Ascending aorta (tissue), 2 donors: ENCODE measurements around the gene PTGES. TPM values are rescaled to one million over a fixed set of nuclear protein-coding genes. Genes with fewer than 3 reads are reported as not detected.
"Not testable (repeated sequence)": the region's sequence is repeated elsewhere in the genome, so short reads cannot be mapped to it uniquely, and the experiment has no call there.

ENCODE experiments used
- DNase-seq, 2 donors: peaks; one replicate each; pipeline ENCODE4 v3.0.0-alpha.2; 2019; ENCODE audit warnings: low spot score in 2 of 2
- H3K27ac ChIP-seq, 2 donors: fragments of 200-600 bp; sonication (generic); one replicate each; pipeline ENCODE4 v1.5.1; 2016 to 2017; ENCODE audit warnings: mild to moderate bottlenecking in 1 of 2
- H3K27me3 ChIP-seq: fragments of 200-600 bp; sonication (generic); one replicate; pipeline ENCODE4 v1.5.1; 2017
- H3K36me3 ChIP-seq, 2 donors: fragments of 200-600 bp; sonication (generic); one replicate each; pipeline ENCODE4 v1.5.1; 2016
- H3K4me1 ChIP-seq, 2 donors: fragments of 200-600 bp; sonication (generic); one replicate each; pipeline ENCODE4 v1.5.1; 2016 to 2017; ENCODE audit warnings: mild to moderate bottlenecking in 1 of 2
- H3K4me3 ChIP-seq, 2 donors: fragments of 200-600 bp; sonication (generic); one replicate each; pipeline ENCODE4 v1.5.1; 2016 to 2017; ENCODE audit warnings: mild to moderate bottlenecking in 1 of 2
- H3K9me3 ChIP-seq, 2 donors: fragments of 200-600 bp; sonication (generic); one replicate each; pipeline ENCODE4 v1.5.1; 2016
- intact Hi-C: fragments of 100-400 bp; cut with DNase I; formaldehyde crosslinking; loops from one replicate; pipeline ENCODE4 v1.15.1; 2023
- total RNA-seq: library from RNA; depleted of rRNA; stranded (reverse); fragments of >200 nt; gene quantifications from one replicate; pipeline ENCODE4 v1.1.0, GENCODE V29; 2016
- TF ChIP-seq, protein P1 (sequence below), 3 experiments: fragments of 200-600 bp in 2 of 3; fragments of 450-650 bp in 1 of 3; sonication (generic) in 2 of 3; IDR thresholded peaks; one replicate each; pipeline ENCODE4 v1.5.1; 2016 to 2019; ENCODE audit warnings: antibody characterized with exemption in 3 of 3, mild to moderate bottlenecking in 1 of 3, moderate library complexity in 1 of 3

The PTGES gene
- total RNA-seq, 1 donor from 2014 or later, result 8.9 TPM

- TF ChIP-seq, protein P1, sequence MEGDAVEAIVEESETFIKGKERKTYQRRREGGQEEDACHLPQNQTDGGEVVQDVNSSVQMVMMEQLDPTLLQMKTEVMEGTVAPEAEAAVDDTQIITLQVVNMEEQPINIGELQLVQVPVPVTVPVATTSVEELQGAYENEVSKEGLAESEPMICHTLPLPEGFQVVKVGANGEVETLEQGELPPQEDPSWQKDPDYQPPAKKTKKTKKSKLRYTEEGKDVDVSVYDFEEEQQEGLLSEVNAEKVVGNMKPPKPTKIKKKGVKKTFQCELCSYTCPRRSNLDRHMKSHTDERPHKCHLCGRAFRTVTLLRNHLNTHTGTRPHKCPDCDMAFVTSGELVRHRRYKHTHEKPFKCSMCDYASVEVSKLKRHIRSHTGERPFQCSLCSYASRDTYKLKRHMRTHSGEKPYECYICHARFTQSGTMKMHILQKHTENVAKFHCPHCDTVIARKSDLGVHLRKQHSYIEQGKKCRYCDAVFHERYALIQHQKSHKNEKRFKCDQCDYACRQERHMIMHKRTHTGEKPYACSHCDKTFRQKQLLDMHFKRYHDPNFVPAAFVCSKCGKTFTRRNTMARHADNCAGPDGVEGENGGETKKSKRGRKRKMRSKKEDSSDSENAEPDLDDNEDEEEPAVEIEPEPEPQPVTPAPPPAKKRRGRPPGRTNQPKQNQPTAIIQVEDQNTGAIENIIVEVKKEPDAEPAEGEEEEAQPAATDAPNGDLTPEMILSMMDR (IDR thresholded peaks at IDR 0.05), result no peak
- no peaks in the 10 kb centered on the region for H3K36me3 ChIP-seq
- H3K27ac ChIP-seq, result no peak overlapping the region
- H3K9me3 ChIP-seq, result no peaks in the 10 kb centered on the region
- intact Hi-C loops, result no loop called here
- H3K4me3 ChIP-seq, result no peak overlapping the region
- H3K4me1 ChIP-seq, result no peaks in the 10 kb centered on the region
- no peak for DNase-seq
- no peaks in the 10 kb centered on the region for H3K27me3 ChIP-seq
Measured at GRCh38 chr9:129785866-129786265, 33.0 kb upstream of the PTGES start.

DNA sequence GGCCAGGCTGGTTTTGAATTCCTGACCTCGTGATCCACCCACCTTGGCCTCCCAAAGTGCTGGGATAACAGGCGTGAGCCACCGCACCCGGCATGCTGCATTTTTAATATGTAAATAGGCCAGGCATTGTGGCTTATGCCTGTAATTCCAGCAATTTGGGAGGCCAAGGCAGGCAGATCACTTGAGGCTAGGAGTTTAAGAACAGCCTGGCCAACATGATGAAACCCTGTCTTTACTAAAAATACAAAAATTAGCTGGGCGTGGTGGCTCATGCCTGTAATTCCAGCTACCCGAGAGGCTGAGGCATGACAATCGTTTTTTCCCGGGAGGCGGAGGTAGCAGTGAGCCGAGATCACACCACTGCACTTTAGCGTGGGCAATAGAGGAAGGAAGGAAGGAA, 32.1 kb upstream of the PTGES start:
- DNase-seq, H3K27me3 ChIP-seq, H3K4me3 ChIP-seq, H3K4me1 ChIP-seq, H3K9me3 ChIP-seq, H3K36me3 ChIP-seq, H3K27ac ChIP-seq: not testable (repeated sequence)
- intact Hi-C loops, result loop anchor here (5.0 kb wide), 1 partner anchor 653 kb away; no protein-coding TSS in a partner anchor

- peak in 1 of 2 donors; percentile 89 for DNase-seq
- H3K9me3 ChIP-seq, result no peaks in the 10 kb centered on the region
- no peaks in the 10 kb centered on the region for H3K4me1 ChIP-seq
- intact Hi-C loops, result loop anchor here (1.0 to 5.0 kb wide), 3 partner anchors 46 to 651 kb away; partner anchors contain the start of gene ASB6
- no peaks in the 10 kb centered on the region for H3K36me3 ChIP-seq
- H3K27ac ChIP-seq, result no peak overlapping the region
- H3K4me3 ChIP-seq, result no peak overlapping the region
- TF ChIP-seq, protein P1 (IDR thresholded peaks at IDR 0.05), result peak; percentile 84 to 92 (median 92)
- H3K27me3 ChIP-seq, result no peaks in the 10 kb centered on the region
Measured at GRCh38 chr9:129783516-129784361, 30.9 kb upstream of the PTGES start.

GRCh38 chr9:129781981-129782380, 29.1 kb upstream of the PTGES start:
- no peak overlapping the region for H3K27ac ChIP-seq
- no peak overlapping the region for H3K4me3 ChIP-seq
- H3K9me3 ChIP-seq, result no peaks in the 10 kb centered on the region
- H3K4me1 ChIP-seq, result peaks cover 0 to 7% of the 10 kb centered on the region in 2 donors
- H3K27me3 ChIP-seq, result no peaks in the 10 kb centered on the region
- TF ChIP-seq, protein P1 (IDR thresholded peaks at IDR 0.05), result no peak
- H3K36me3 ChIP-seq, result no peaks in the 10 kb centered on the region
- intact Hi-C loops, result loop anchor here (5.0 kb wide), 1 partner anchor 650 kb away; no protein-coding TSS in a partner anchor
- DNase-seq, result no peak

GRCh38 chr9:129781131-129781530, 28.3 kb upstream of the PTGES start:
- Histone ChIP-seq H3K4me1 (peaks cover 0 to 11% of the 10 kb centered on the region in 2 donors), H3K4me3 (no peak overlapping the region), H3K36me3 (no peaks in the 10 kb centered on the region), H3K9me3 (no peaks in the 10 kb centered on the region), H3K27ac (no peak overlapping the region), H3K27me3 (no peaks in the 10 kb centered on the region)
- TF ChIP-seq, protein P1 (IDR thresholded peaks at IDR 0.05), result no peak
- DNase-seq, result no peak
- intact Hi-C loops, result loop anchor here (5.0 kb wide), 1 partner anchor 649 kb away; no protein-coding TSS in a partner anchor

DNA sequence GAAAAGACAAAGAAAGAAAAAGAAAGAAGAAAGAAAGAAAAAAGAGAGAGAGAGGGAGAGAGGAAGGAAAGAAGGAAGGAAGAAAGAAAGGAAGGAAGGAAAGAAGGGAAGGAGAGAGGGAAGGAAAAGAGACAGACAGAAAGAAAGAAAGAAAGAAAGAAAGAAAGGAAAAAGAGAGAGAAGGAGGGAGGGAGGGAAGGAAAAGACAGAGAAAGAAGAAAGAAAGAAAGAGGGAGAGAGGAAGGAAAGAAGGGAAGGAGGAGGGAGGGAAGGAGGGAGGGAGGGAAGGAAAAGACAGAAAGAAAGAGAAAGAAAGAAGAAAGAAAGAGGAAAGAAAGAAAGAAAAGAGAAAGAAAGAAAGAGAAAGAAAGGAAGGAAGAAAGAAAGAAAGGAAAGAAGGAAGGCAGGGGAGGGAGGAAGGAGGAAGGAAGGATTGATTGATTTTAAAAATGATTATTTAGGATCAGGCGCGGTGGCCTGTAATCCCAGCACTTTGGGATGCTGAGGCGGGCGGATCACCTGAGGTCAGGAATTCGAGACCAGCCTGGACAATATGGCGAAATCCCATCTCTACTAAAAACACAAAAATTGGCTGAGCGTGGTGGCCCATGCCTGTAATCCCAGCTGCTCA, 26.8 kb upstream of the PTGES start:
- Histone ChIP-seq H3K36me3 (no peaks in the 10 kb centered on the region), H3K4me3 (no peak overlapping the region), H3K4me1 (peaks cover 0 to 11% of the 10 kb centered on the region in 2 donors), H3K9me3 (no peaks in the 10 kb centered on the region), H3K27me3 (no peaks in the 10 kb centered on the region), H3K27ac (no peak overlapping the region)
- intact Hi-C loops, result loop anchor here (5.0 kb wide), 1 partner anchor 647 kb away; no protein-coding TSS in a partner anchor
- TF ChIP-seq, protein P1 (IDR thresholded peaks at IDR 0.05), result no peak
- DNase-seq, result no peak
